IPS-18a (cell line): Measurements from ENCODE around the gene PDS5A.
"Not testable (repeated sequence)": the region's sequence is repeated elsewhere in the genome, so short reads cannot be mapped to it uniquely, and the experiment has no call there.

ENCODE experiments used
- H3K27ac ChIP-seq: one replicate; pipeline ENCODE4 v1.5.1; 2013; ENCODE audit warnings: low read length
- H3K27me3 ChIP-seq: one replicate; pipeline ENCODE4 v1.6.1; 2013; ENCODE audit warnings: mild to moderate bottlenecking, low read length; ENCODE audit not compliant: control insufficient read depth, insufficient read depth
- H3K36me3 ChIP-seq: one replicate; pipeline ENCODE4 v1.6.1; 2013; ENCODE audit warnings: low read depth, low read length; ENCODE audit not compliant: control insufficient read depth
- H3K4me1 ChIP-seq: one replicate; pipeline ENCODE4 v1.6.1; 2013; ENCODE audit warnings: low read depth, low read length; ENCODE audit not compliant: control insufficient read depth
- H3K4me3 ChIP-seq: one replicate; pipeline ENCODE4 v1.5.1; 2013; ENCODE audit warnings: low read length
- H3K9ac ChIP-seq: one replicate; pipeline ENCODE4 v1.6.1; 2013; ENCODE audit warnings: mild to moderate bottlenecking, low read length, moderate library complexity
- H3K9me3 ChIP-seq: one replicate; pipeline ENCODE4 v1.6.1; 2013; ENCODE audit warnings: low read depth, low read length; ENCODE audit not compliant: control insufficient read depth

Gene PDS5A

DNA sequence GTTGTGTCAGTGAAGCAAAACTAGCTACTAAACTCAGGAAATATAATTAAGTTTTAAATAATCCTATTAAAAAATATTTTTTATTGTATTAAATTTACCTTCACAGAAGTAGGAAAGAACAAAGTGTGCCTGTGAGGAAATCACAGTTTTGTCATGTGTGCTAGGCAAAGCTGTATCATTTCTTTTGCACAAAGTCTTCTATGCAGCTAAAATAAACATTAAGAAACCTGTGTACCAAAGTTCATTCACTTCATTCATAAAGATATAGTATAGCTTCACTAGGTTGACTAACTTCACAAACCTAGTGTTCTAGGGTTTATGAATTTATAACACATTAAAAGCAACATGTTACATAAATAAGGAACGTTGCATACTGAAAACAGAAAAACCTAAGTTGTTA lies 131.0 kb downstream of the PDS5A start:
- H3K27ac ChIP-seq: no peak overlapping the region
- no peaks in the 10 kb centered on the region for H3K27me3 ChIP-seq
- no peak overlapping the region for H3K9ac ChIP-seq
- no peak overlapping the region for H3K4me3 ChIP-seq
- H3K4me1 ChIP-seq: no peaks in the 10 kb centered on the region
- peaks cover 39% of the 10 kb centered on the region for H3K36me3 ChIP-seq
- H3K9me3 ChIP-seq: no peaks in the 10 kb centered on the region

DNA sequence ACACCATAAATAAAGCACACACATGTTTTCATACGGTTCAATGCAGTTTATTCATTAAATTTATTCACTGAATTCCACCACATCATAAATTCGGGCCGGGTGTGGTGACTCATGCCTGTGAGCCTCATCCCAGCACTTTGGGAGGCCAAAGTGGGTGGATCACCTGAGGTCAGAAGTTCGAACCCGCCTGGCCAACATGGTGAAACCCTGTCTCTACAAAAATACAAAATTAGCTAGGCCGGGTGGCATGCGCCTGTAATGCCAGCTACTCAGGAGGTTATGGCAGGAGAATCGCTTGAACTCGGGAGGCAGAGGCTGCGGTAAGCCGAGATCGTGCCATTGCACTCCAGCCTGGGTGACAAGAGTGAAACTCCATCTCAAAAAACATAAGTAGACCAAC lies 131.6 kb downstream of the PDS5A start:
- Histone ChIP-seq H3K27me3 (no peaks in the 10 kb centered on the region), H3K4me1 (no peaks in the 10 kb centered on the region), H3K36me3 (peaks cover 44% of the 10 kb centered on the region), H3K4me3 (no peak overlapping the region), H3K27ac (no peak overlapping the region), H3K9ac (no peak overlapping the region), H3K9me3 (no peaks in the 10 kb centered on the region)

- H3K4me3 ChIP-seq: no peak overlapping the region
- peaks cover 60% of the 10 kb centered on the region for H3K36me3 ChIP-seq
- no peaks in the 10 kb centered on the region for H3K9me3 ChIP-seq
These were observed 135.8 kb downstream of the PDS5A start for GRCh38 chr4:39841894-39842293.

DNA sequence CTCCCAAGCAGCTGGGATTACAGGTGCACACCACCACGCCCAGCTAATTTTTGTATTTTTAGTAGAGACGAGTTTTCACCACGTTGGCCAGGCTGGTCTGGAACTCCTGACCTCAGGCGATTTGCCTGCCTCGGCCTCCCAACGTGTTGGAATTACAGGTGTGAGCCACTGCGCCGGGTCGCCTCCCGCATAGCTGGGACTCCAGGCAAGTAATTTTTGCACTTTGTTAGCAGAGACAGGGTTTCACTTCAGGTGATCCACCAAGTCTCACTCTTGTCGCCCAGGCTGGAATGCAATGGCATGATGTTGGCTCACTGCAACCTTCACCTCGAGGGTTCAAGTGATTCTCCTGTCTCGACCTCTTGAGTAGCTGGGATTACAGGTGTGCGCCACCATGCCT lies 137.2 kb downstream of the PDS5A start:
- H3K4me1 ChIP-seq, H3K9me3 ChIP-seq, H3K4me3 ChIP-seq, H3K27ac ChIP-seq, H3K9ac ChIP-seq, H3K27me3 ChIP-seq: not testable (repeated sequence)
- H3K36me3 ChIP-seq: peaks cover 59% of the 10 kb centered on the region

More at GRCh38 chr4:39841894-39842293, 135.8 kb downstream of the PDS5A start:
- no peaks in the 10 kb centered on the region for H3K27me3 ChIP-seq
- H3K4me1 ChIP-seq: no peaks in the 10 kb centered on the region
- no peak overlapping the region for H3K27ac ChIP-seq
- no peak overlapping the region for H3K9ac ChIP-seq

- Histone ChIP-seq H3K27me3 (no peaks in the 10 kb centered on the region), H3K9me3 (no peaks in the 10 kb centered on the region), H3K4me1 (no peaks in the 10 kb centered on the region), H3K4me3 (no peak overlapping the region), H3K36me3 (peaks cover 64% of the 10 kb centered on the region), H3K27ac (no peak overlapping the region), H3K9ac (no peak overlapping the region)
These were observed 137.7 kb downstream of the PDS5A start for GRCh38 chr4:39840027-39840426.

DNA sequence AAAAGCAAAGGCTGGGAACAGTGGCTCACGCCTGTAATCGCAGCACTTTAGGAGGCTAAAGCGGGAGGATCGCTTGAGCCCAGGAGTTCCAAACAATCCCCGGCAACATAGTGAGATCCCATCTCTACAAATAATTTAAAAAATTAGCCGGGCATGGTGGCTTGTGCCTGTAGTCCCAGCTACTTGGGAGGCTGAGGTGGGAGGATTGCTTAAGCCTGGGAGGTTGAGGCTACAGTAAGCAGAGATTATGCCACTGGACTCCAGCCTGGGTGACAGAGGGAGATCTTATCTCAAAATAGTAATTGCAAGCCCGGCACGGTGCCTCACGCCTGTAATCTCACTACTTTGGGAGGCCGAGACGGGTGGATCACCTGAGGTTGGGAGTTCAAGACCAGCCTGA lies 139.3 kb downstream of the PDS5A start:
- H3K9me3 ChIP-seq, H3K27ac ChIP-seq, H3K9ac ChIP-seq, H3K27me3 ChIP-seq, H3K4me1 ChIP-seq, H3K4me3 ChIP-seq: not testable (repeated sequence)
- peaks cover 75% of the 10 kb centered on the region for H3K36me3 ChIP-seq

- Histone ChIP-seq H3K27ac (no peak overlapping the region), H3K4me3 (no peak overlapping the region), H3K9ac (no peak overlapping the region), H3K36me3 (peaks cover 59% of the 10 kb centered on the region), H3K27me3 (no peaks in the 10 kb centered on the region), H3K9me3 (no peaks in the 10 kb centered on the region), H3K4me1 (no peaks in the 10 kb centered on the region)
These were observed 143.4 kb downstream of the PDS5A start for GRCh38 chr4:39834269-39834668.

DNA sequence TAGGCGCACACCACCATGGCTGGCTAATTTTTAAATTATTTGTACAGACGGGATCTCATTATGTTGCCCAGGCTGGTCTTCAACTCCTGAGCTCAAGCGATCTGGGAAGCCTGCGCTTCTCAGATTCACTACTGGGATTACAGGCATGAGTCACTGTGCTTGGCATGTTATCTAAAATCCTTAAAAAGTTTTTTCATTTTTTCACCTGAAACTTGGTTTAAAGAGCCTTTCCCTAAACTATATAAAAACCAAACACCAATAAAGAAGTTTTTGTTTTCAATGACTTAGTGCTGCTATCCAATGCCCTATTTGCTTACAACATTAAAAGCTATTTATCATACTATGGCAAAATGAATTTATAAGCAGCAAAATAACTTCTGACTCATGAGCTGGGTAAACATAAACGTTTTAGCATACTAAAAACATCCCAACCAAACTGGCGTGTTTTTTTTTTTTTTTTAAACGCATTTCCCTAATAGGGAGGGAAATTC lies 151.9 kb downstream of the PDS5A start:
- no peak overlapping the region for H3K9ac ChIP-seq
- H3K4me3 ChIP-seq: no peak overlapping the region
- H3K27me3 ChIP-seq: no peaks in the 10 kb centered on the region
- no peak overlapping the region for H3K27ac ChIP-seq
- H3K4me1 ChIP-seq: peaks cover 3% of the 10 kb centered on the region
- no peaks in the 10 kb centered on the region for H3K9me3 ChIP-seq
- H3K36me3 ChIP-seq: peaks cover 31% of the 10 kb centered on the region

- peaks cover 25% of the 10 kb centered on the region for H3K36me3 ChIP-seq
These were observed 152.6 kb downstream of the PDS5A start for GRCh38 chr4:39825090-39825489.

GRCh38 chr4:39823191-39823590 lies 154.5 kb downstream of the PDS5A start:
- peaks cover 15% of the 10 kb centered on the region for H3K36me3 ChIP-seq
- H3K4me3 ChIP-seq: no peak overlapping the region
- H3K27ac ChIP-seq: no peak overlapping the region
- H3K4me1 ChIP-seq: peaks cover 12% of the 10 kb centered on the region
- no peaks in the 10 kb centered on the region for H3K9me3 ChIP-seq
- H3K27me3 ChIP-seq: no peaks in the 10 kb centered on the region
- H3K9ac ChIP-seq: no peak overlapping the region

More at GRCh38 chr4:39825090-39825489, 152.6 kb downstream of the PDS5A start:
- H3K4me1 ChIP-seq: peaks cover 10% of the 10 kb centered on the region
- no peaks in the 10 kb centered on the region for H3K9me3 ChIP-seq
- no peak overlapping the region for H3K4me3 ChIP-seq
- no peaks in the 10 kb centered on the region for H3K27me3 ChIP-seq
- no peak overlapping the region for H3K27ac ChIP-seq
- H3K9ac ChIP-seq: no peak overlapping the region

DNA sequence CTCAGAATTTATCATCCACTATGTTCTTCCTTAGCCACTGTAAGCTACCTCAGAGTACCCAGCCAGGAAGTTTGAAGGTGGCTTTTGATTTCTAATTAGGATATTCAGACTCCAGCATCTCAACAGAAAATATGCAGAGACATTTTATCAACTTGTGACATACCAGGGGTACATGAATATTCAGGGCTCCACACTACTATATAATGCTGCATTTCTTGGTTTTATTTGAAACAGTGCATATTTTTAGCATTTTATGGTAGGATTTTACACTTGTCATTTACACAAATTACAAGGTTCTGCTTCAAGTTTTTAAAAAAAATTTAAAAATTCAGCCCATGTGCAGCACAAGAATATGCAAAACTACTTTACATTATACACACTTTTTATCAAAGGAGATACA lies 155.0 kb downstream of the PDS5A start:
- Histone ChIP-seq H3K4me3 (no peak overlapping the region), H3K4me1 (peaks cover 12% of the 10 kb centered on the region), H3K27me3 (no peaks in the 10 kb centered on the region), H3K9ac (no peak overlapping the region), H3K27ac (no peak overlapping the region), H3K9me3 (no peaks in the 10 kb centered on the region), H3K36me3 (peaks cover 11% of the 10 kb centered on the region)

- no peak overlapping the region for H3K27ac ChIP-seq
- H3K4me1 ChIP-seq: peaks cover 12% of the 10 kb centered on the region
- H3K9ac ChIP-seq: no peak overlapping the region
- H3K9me3 ChIP-seq: no peaks in the 10 kb centered on the region
- H3K36me3 ChIP-seq: peaks cover 8% of the 10 kb centered on the region
- no peak overlapping the region for H3K4me3 ChIP-seq
- no peaks in the 10 kb centered on the region for H3K27me3 ChIP-seq
These were observed 155.8 kb downstream of the PDS5A start for GRCh38 chr4:39821951-39822350.
